HEK293T (cell line): ENCODE data around the gene FAM3C.

Source experiments
- ARNT ChIP-seq: fragments of 450-650 bp; IDR thresholded peaks from 2 replicates; pipeline ENCODE4 v1.6.1; 2017; ENCODE audit warnings: mild to moderate bottlenecking
- CTBP1 ChIP-seq: fragments of 450-650 bp; IDR thresholded peaks from 2 replicates; pipeline ENCODE4 v1.6.1; 2016; ENCODE audit warnings: borderline replicate concordance
- ELF4 ChIP-seq: fragments of 450-650 bp; IDR thresholded peaks from 2 replicates; pipeline ENCODE4 v1.6.1; 2017; ENCODE audit warnings: antibody characterized with exemption
- FOXA1 ChIP-seq: fragments of 450-650 bp; IDR thresholded peaks from 2 replicates; pipeline ENCODE4 v1.6.1; 2016; ENCODE audit warnings: mild to moderate bottlenecking
- FOXK2 ChIP-seq: fragments of 450-650 bp; IDR thresholded peaks from 2 replicates; pipeline ENCODE4 v1.6.1; 2016; ENCODE audit warnings: mild to moderate bottlenecking
- FOXM1 ChIP-seq: fragments of 450-650 bp; IDR thresholded peaks from 2 replicates; pipeline ENCODE4 v1.6.1; 2017; ENCODE audit warnings: mild to moderate bottlenecking, borderline replicate concordance
- L3MBTL2 ChIP-seq: fragments of 450-650 bp; conservative IDR thresholded peaks from 2 replicates; pipeline ENCODE4 v1.6.1; 2016; ENCODE audit warnings: mild to moderate bottlenecking
- NFRKB ChIP-seq: fragments of 450-650 bp; IDR thresholded peaks from 2 replicates; pipeline ENCODE4 v1.6.1; 2016; ENCODE audit warnings: mild to moderate bottlenecking, moderate library complexity
- SP1 ChIP-seq: fragments of 450-650 bp; IDR thresholded peaks from 2 replicates; pipeline ENCODE4 v1.6.1; 2017
- SUZ12 ChIP-seq: fragments of 450-650 bp; IDR thresholded peaks from 2 replicates; pipeline ENCODE4 v1.6.1; 2016; ENCODE audit warnings: mild to moderate bottlenecking
- TARDBP ChIP-seq: fragments of 450-650 bp; IDR thresholded peaks from 2 replicates; pipeline ENCODE4 v1.6.1; 2016
- ZNF384 ChIP-seq: fragments of 450-650 bp; IDR thresholded peaks from 2 replicates; pipeline ENCODE4 v1.6.1; 2016

- TF ChIP-seq SUZ12 (no peak), ARNT (no peak), NFRKB (no peak), FOXM1 (no peak), FOXA1 (no peak), FOXK2 (no peak), ELF4 (no peak), ZNF384 (no peak), TARDBP (no peak), CTBP1 (no peak), SP1 (no peak), L3MBTL2 (no peak)
Measured at GRCh38 chr7:121393005-121393366, 3.1 kb downstream of the FAM3C start.
